Natural killer cell (primary cell): Measurements from ENCODE around the gene MIER3. TPM values are rescaled to one million over a fixed set of nuclear protein-coding genes. Genes with fewer than 3 reads are reported as not detected.

Experiments used
- ATAC-seq, 3 donors: fragments of 150-1000 bp in 2 of 3; fragments of 200-7000 bp in 1 of 3; cut with Tn5 transposase; 1 replicate in 1 of 3; 2 replicates in 2 of 3; pipeline ENCODE4 v1.10.0; 2021; ENCODE audit warnings: mild to moderate bottlenecking in 2 of 3, moderate library complexity in 2 of 3
- DNase-seq, 2 donors: peaks; one replicate each; pipeline versions ENCODE4 v3.0.0 to v3.0.0-alpha.2; 2013 to 2021; ENCODE audit warnings: mixed read lengths in 1 of 2
- H3K27ac ChIP-seq: one replicate; pipeline ENCODE4 v1.5.1; 2013; ENCODE audit warnings: mild to moderate bottlenecking, low read length
- H3K27me3 ChIP-seq: one replicate; pipeline ENCODE4 v1.6.1; 2013; ENCODE audit warnings: low read length; ENCODE audit not compliant: control insufficient read depth, insufficient read depth
- H3K36me3 ChIP-seq: one replicate; pipeline ENCODE4 v1.6.1; 2013; ENCODE audit warnings: low read length; ENCODE audit not compliant: control insufficient read depth, insufficient read depth
- H3K4me1 ChIP-seq: one replicate; pipeline ENCODE4 v1.6.1; 2013; ENCODE audit warnings: low read length; ENCODE audit not compliant: control insufficient read depth, insufficient read depth
- H3K4me3 ChIP-seq: one replicate; pipeline ENCODE4 v1.5.1; 2013; ENCODE audit warnings: low read length
- H3K9me3 ChIP-seq: one replicate; pipeline ENCODE4 v1.6.1; 2013; ENCODE audit warnings: low read length; ENCODE audit not compliant: control insufficient read depth, insufficient read depth
- H3K27ac Mint-ChIP-seq, 2 donors: one replicate each; pipeline ENCODE4 v1.8.0; 2022; ENCODE audit warnings: mild to moderate bottlenecking in 2 of 2, mixed read lengths in 2 of 2, moderate library complexity in 1 of 2
- H3K27me3 Mint-ChIP-seq, 2 donors: one replicate each; pipeline ENCODE4 v1.8.0; 2022; ENCODE audit warnings: low read depth in 2 of 2, mixed read lengths in 2 of 2
- H3K36me3 Mint-ChIP-seq: one replicate; pipeline ENCODE4 v1.8.0; 2022; ENCODE audit warnings: mixed read lengths
- H3K4me1 Mint-ChIP-seq, 2 donors: one replicate each; pipeline ENCODE4 v1.8.0; 2022; ENCODE audit warnings: mixed read lengths in 2 of 2
- H3K4me3 Mint-ChIP-seq: one replicate; pipeline ENCODE4 v1.8.0; 2022; ENCODE audit warnings: mild to moderate bottlenecking, moderate library complexity, mixed read lengths
- H3K9me3 Mint-ChIP-seq, 2 donors: one replicate each; pipeline ENCODE4 v1.8.0; 2022; ENCODE audit warnings: mixed read lengths in 2 of 2
- WGBS: methylation state at CpG from one replicate; pipeline ENCODE4 v1.1.7; 2013; ENCODE audit warnings: missing lambda C conversion rate; ENCODE audit not compliant: insufficient coverage; 5-methylcytosine and 5-hydroxymethylcytosine counted together
- intact Hi-C: fragments of 100-400 bp; cut with micrococcal nuclease; formaldehyde crosslinking; loops from one replicate; pipeline ENCODE4 v1.14.2; 2022
- total RNA-seq, 4 donors: library from RNA; stranded (reverse); fragments of 120-200 nt in 1 of 4; gene quantifications; one replicate each; pipeline versions ENCODE4 v1.2.3 to v1.2.4, GENCODE V29; 2013 to 2022
- TF ChIP-seq, protein P1 (sequence below): fragments of 200-600 bp; IDR thresholded peaks from one replicate; pipeline ENCODE4 v1.8.0; 2022; ENCODE audit warnings: antibody characterized with exemption

MIER3 gene
- total RNA-seq, 3 donors from 2014 or later (not counting 1 experiment from before 2014, with no cell fraction given), result 20.4 to 30.8 (median 29.0) TPM

DNA sequence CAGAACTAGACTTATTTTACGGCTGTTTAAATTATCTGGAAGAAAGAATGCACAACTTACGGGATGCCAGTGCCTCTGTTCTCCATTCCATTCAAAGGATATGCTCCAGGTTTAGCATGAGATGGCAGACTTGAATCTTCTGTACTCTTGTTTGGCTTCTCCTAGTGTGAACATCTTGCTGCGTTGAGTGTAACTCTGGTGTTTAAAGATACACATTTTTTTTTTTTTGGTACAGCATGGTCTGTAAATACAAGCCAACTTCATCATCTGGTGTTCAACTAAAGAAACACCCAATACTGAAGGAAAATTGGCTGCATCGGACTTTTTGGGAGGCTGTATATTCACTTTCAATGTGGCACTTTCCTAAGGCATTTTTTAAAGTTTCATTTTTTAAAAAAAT lies 7.4 kb upstream of the MIER3 start:
- Mint-ChIP-seq H3K36me3 (no peaks in the 10 kb centered on the region), H3K4me1 (no peaks in the 10 kb centered on the region), H3K27ac (no peak overlapping the region), H3K9me3 (no peaks in the 10 kb centered on the region), H3K4me3 (no peak overlapping the region), H3K27me3 (peaks cover 48 to 92% of the 10 kb centered on the region in 2 donors)
- H3K4me3 ChIP-seq, result no peak overlapping the region
- no peak for DNase-seq
- H3K36me3 ChIP-seq, result no peaks in the 10 kb centered on the region
- TF ChIP-seq, protein P1, sequence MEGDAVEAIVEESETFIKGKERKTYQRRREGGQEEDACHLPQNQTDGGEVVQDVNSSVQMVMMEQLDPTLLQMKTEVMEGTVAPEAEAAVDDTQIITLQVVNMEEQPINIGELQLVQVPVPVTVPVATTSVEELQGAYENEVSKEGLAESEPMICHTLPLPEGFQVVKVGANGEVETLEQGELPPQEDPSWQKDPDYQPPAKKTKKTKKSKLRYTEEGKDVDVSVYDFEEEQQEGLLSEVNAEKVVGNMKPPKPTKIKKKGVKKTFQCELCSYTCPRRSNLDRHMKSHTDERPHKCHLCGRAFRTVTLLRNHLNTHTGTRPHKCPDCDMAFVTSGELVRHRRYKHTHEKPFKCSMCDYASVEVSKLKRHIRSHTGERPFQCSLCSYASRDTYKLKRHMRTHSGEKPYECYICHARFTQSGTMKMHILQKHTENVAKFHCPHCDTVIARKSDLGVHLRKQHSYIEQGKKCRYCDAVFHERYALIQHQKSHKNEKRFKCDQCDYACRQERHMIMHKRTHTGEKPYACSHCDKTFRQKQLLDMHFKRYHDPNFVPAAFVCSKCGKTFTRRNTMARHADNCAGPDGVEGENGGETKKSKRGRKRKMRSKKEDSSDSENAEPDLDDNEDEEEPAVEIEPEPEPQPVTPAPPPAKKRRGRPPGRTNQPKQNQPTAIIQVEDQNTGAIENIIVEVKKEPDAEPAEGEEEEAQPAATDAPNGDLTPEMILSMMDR, result no peak
- intact Hi-C loops, result no loop called here
- peaks cover 22% of the 10 kb centered on the region for H3K27me3 ChIP-seq
- 95% methylated on average over 3 of the region's 4 CpGs for WGBS
- no peaks in the 10 kb centered on the region for H3K9me3 ChIP-seq
- no peaks in the 10 kb centered on the region for H3K4me1 ChIP-seq
- no peak for ATAC-seq
- no peak overlapping the region for H3K27ac ChIP-seq

DNA sequence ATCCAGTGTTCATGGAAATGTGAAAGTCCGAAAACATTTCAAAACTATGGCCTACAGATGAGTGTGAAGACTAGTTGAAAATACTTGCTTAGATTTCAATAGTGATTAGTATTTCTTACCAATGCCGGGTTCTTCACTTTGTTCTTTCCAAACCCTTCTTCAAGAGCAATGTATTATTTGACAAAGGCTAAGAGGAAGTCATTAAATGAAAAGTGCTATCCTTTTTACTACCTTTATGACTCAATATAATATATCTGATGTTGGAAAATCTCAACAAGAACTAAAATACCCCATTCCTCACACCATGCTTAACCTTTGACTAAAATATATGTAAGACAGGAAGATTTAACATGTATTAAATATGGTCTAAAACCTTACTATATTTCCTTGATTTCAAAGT lies 6.7 kb upstream of the MIER3 start:
- H3K4me1 ChIP-seq, result no peaks in the 10 kb centered on the region
- no peaks in the 10 kb centered on the region for H3K36me3 ChIP-seq
- no peaks in the 10 kb centered on the region for H3K9me3 ChIP-seq
- TF ChIP-seq, protein P1, result no peak
- peaks cover 28% of the 10 kb centered on the region for H3K27me3 ChIP-seq
- Mint-ChIP-seq H3K27me3 (peaks cover 48 to 85% of the 10 kb centered on the region in 2 donors), H3K36me3 (no peaks in the 10 kb centered on the region), H3K9me3 (no peaks in the 10 kb centered on the region), H3K4me1 (no peaks in the 10 kb centered on the region), H3K4me3 (no peak overlapping the region), H3K27ac (no peak overlapping the region)
- ATAC-seq (no peak), DNase-seq (no peak)
- no peak overlapping the region for H3K27ac ChIP-seq
- 86% methylated on average over 1 of the region's 2 CpGs for WGBS
- H3K4me3 ChIP-seq, result no peak overlapping the region
- intact Hi-C loops, result no loop called here

DNA sequence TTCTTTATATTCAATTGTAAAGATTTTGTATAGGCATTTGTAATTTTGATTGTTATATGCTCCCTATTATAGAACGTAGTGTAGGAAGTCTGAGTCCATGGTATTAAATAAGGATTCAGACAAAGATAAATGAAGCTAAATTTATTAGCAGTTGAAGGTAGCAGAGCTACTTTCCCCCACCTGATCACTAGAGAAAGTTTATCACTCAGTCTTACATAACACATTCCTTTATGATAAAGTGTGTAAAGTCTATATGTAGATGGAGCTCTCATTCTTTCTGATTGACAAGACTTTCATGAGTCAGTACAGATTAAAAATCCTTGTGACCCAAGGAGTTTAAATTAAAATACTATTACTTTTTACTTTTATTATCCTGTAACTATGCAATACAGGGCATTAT lies 2.3 kb upstream of the MIER3 start:
- WGBS, result no CpG with 5 or more reads among the region's 1 CpG
- H3K27ac ChIP-seq, result no peak overlapping the region
- H3K4me3 Mint-ChIP-seq, result no peak overlapping the region
- no peak for ATAC-seq
- H3K27me3 ChIP-seq, result peaks cover 17% of the 10 kb centered on the region
- H3K4me1 Mint-ChIP-seq, result peaks cover 28 to 30% of the 10 kb centered on the region in 2 donors
- no peaks in the 10 kb centered on the region for H3K36me3 ChIP-seq
- H3K4me3 ChIP-seq, result no peak overlapping the region
- no peak for DNase-seq
- TF ChIP-seq, protein P1, result no peak
- H3K36me3 Mint-ChIP-seq, result no peaks in the 10 kb centered on the region
- no peak overlapping the region for H3K27ac Mint-ChIP-seq
- intact Hi-C loops, result loop anchor here (5.0 kb wide), 1 partner anchor 263 kb away; no protein-coding TSS in a partner anchor
- H3K9me3 Mint-ChIP-seq, result no peaks in the 10 kb centered on the region
- peaks cover 13% of the 10 kb centered on the region for H3K4me1 ChIP-seq
- H3K9me3 ChIP-seq, result no peaks in the 10 kb centered on the region
- peaks cover 26 to 44% of the 10 kb centered on the region in 2 donors for H3K27me3 Mint-ChIP-seq
